Tibial nerve (tissue), 4 donors: ENCODE results near the gene ATP2C1.

ENCODE experiments used
- EP300 ChIP-seq, 2 donors: sonication (generic); formaldehyde crosslinking; IDR thresholded peaks; one replicate each; pipeline ENCODE4 v1.6.1; 2017; ENCODE audit warnings: antibody characterized with exemption in 2 of 2, mild to moderate bottlenecking in 1 of 2
- POLR2A ChIP-seq, 2 donors: fragments of 450-650 bp; IDR thresholded peaks; one replicate each; pipeline ENCODE4 v1.6.1; 2017; ENCODE audit warnings: antibody characterized with exemption in 2 of 2, mild to moderate bottlenecking in 2 of 2, moderate library complexity in 2 of 2
- TF ChIP-seq, protein P1 (sequence below), 5 experiments: fragments of 200-600 bp in 3 of 5; fragments of 450-650 bp in 2 of 5; sonication (generic) in 3 of 5; IDR thresholded peaks; one replicate each; pipeline ENCODE4 v1.5.1; 2016 to 2019; ENCODE audit warnings: antibody characterized with exemption in 5 of 5, mild to moderate bottlenecking in 3 of 5, moderate library complexity in 2 of 5

DNA sequence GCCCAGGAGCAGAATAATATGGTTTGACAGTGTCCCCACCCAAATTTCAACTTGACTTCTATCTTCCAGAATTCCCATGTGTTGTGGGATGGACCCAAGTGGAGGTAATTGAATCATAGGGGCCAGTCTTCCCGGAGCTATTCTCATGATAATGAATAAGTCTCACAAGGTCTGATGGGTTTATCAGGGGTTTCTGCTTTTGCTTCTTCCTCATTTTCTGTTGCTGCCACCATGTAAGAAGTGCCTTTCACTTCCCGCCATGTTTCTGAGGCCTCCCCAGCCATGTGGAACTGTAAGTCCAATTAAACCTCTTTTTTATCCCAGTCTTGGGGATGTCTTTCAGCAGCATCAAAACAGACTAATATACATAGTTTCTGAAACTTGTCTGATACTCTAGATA, 28.4 kb upstream of the ATP2C1 start:
- TF ChIP-seq, protein P1, sequence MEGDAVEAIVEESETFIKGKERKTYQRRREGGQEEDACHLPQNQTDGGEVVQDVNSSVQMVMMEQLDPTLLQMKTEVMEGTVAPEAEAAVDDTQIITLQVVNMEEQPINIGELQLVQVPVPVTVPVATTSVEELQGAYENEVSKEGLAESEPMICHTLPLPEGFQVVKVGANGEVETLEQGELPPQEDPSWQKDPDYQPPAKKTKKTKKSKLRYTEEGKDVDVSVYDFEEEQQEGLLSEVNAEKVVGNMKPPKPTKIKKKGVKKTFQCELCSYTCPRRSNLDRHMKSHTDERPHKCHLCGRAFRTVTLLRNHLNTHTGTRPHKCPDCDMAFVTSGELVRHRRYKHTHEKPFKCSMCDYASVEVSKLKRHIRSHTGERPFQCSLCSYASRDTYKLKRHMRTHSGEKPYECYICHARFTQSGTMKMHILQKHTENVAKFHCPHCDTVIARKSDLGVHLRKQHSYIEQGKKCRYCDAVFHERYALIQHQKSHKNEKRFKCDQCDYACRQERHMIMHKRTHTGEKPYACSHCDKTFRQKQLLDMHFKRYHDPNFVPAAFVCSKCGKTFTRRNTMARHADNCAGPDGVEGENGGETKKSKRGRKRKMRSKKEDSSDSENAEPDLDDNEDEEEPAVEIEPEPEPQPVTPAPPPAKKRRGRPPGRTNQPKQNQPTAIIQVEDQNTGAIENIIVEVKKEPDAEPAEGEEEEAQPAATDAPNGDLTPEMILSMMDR (IDR thresholded peaks at IDR 0.05) = no peak
- TF ChIP-seq POLR2A (IDR thresholded peaks at IDR 0.05) = no peak
- no peak for TF ChIP-seq EP300 (IDR thresholded peaks at IDR 0.05)
